Bronchial epithelial cell (primary cell): Measurements from ENCODE around the gene PINLYP. TPM values are rescaled to one million over a fixed set of nuclear protein-coding genes. Genes with fewer than 3 reads are reported as not detected.
"Not testable (repeated sequence)": the region's sequence is repeated elsewhere in the genome, so short reads cannot be mapped to it uniquely, and the experiment has no call there.

Source experiments
- DNase-seq: peaks from one replicate; pipeline ENCODE4 v3.0.0-alpha.2; 2010; ENCODE audit warnings: low read depth
- FAIRE-seq: peaks from 2 replicates; lab custom pipeline; 2011; peaks lifted over from hg19 to GRCh38; lab: Jason Lieb, UNC
- H3K27me3 ChIP-seq: 2 replicates; pipeline ENCODE4 v1.5.1; 2011; ENCODE audit warnings: low read length; ENCODE audit not compliant: control insufficient read depth, insufficient read depth
- H3K36me3 ChIP-seq: 2 replicates; pipeline ENCODE4 v1.5.1; 2011; ENCODE audit warnings: low read length; ENCODE audit not compliant: control insufficient read depth, insufficient read depth
- H3K4me3 ChIP-seq: 2 replicates; pipeline ENCODE4 v1.5.1; 2011; ENCODE audit warnings: mild to moderate bottlenecking, low read depth, low read length, control low read depth
- CTCF ChIP-seq: IDR thresholded peaks from 2 replicates; pipeline ENCODE4 v1.5.1; 2011; ENCODE audit warnings: mild to moderate bottlenecking, moderate library complexity, low read length, control low read depth, inconsistent platforms; ENCODE audit not compliant: insufficient read depth, severe bottlenecking
- total RNA-seq: library from RNA; depleted of rRNA; stranded (reverse); fragments of >200 nt; gene quantifications from 2 replicates; pipeline ENCODE4 v1.2.1, GENCODE V29; 2014

PINLYP gene
- total RNA-seq, 1 donor from 2014 or later = 0.53 TPM

GRCh38 chr19:43546581-43546980 lies 29.0 kb upstream of the PINLYP start:
- DNase-seq (no peak), FAIRE-seq (no peak)
- no peak for TF ChIP-seq CTCF
- peaks cover 18% of the 10 kb centered on the region for H3K36me3 ChIP-seq
- H3K4me3 ChIP-seq = no peak overlapping the region
- H3K27me3 ChIP-seq = no peaks in the 10 kb centered on the region

- not testable (repeated sequence) for H3K4me3 ChIP-seq, FAIRE-seq, H3K27me3 ChIP-seq, DNase-seq
- peaks cover 23% of the 10 kb centered on the region for H3K36me3 ChIP-seq
Measured at GRCh38 chr19:43547926-43548325, 27.7 kb upstream of the PINLYP start.

GRCh38 chr19:43548706-43549105 lies 26.9 kb upstream of the PINLYP start:
- peak; percentile 9 for DNase-seq
- no peak for TF ChIP-seq CTCF
- Histone ChIP-seq H3K36me3 (peaks cover 25% of the 10 kb centered on the region), H3K4me3 (no peak overlapping the region), H3K27me3 (no peaks in the 10 kb centered on the region)
- FAIRE-seq = no peak

GRCh38 chr19:43551399-43552197 lies 24.0 kb upstream of the PINLYP start:
- FAIRE-seq = peak; percentile 60
- Histone ChIP-seq H3K27me3 (no peaks in the 10 kb centered on the region), H3K4me3 (no peak overlapping the region), H3K36me3 (peaks cover 25% of the 10 kb centered on the region)
- TF ChIP-seq CTCF = no peak
- no peak for DNase-seq

- Histone ChIP-seq H3K4me3 (no peak overlapping the region), H3K27me3 (no peaks in the 10 kb centered on the region), H3K36me3 (peaks cover 24% of the 10 kb centered on the region)
- FAIRE-seq (no peak), DNase-seq (no peak)
- no peak for TF ChIP-seq CTCF
Measured at GRCh38 chr19:43552198-43552450, 23.5 kb upstream of the PINLYP start.

GRCh38 chr19:43552616-43553015 lies 23.0 kb upstream of the PINLYP start:
- H3K4me3 ChIP-seq = no peak overlapping the region
- peaks cover 24% of the 10 kb centered on the region for H3K36me3 ChIP-seq
- FAIRE-seq = no peak
- TF ChIP-seq CTCF = no peak
- no peak for DNase-seq
- H3K27me3 ChIP-seq = no peaks in the 10 kb centered on the region
